Prostate gland (tissue), 2 donors: ENCODE measurements around the gene CRMP1.

ENCODE experiments used
- POLR2A ChIP-seq: fragments of 450-650 bp; IDR thresholded peaks from one replicate; pipeline ENCODE4 v1.6.1; 2016; ENCODE audit warnings: antibody characterized with exemption, mild to moderate bottlenecking
- TF ChIP-seq, protein P1 (sequence below), 4 experiments: fragments of 200-600 bp in 2 of 4; fragments of 450-650 bp in 2 of 4; sonication (generic) in 2 of 4; IDR thresholded peaks; 1 replicate in 3 of 4; 2 replicates in 1 of 4; pipeline ENCODE4 v1.5.1; 2016 to 2019; ENCODE audit warnings: antibody characterized with exemption in 4 of 4, mild to moderate bottlenecking in 2 of 4, moderate library complexity in 2 of 4

GRCh38 chr4:5923376-5923775 lies 30.5 kb upstream of the CRMP1 start:
- TF ChIP-seq, protein P1, sequence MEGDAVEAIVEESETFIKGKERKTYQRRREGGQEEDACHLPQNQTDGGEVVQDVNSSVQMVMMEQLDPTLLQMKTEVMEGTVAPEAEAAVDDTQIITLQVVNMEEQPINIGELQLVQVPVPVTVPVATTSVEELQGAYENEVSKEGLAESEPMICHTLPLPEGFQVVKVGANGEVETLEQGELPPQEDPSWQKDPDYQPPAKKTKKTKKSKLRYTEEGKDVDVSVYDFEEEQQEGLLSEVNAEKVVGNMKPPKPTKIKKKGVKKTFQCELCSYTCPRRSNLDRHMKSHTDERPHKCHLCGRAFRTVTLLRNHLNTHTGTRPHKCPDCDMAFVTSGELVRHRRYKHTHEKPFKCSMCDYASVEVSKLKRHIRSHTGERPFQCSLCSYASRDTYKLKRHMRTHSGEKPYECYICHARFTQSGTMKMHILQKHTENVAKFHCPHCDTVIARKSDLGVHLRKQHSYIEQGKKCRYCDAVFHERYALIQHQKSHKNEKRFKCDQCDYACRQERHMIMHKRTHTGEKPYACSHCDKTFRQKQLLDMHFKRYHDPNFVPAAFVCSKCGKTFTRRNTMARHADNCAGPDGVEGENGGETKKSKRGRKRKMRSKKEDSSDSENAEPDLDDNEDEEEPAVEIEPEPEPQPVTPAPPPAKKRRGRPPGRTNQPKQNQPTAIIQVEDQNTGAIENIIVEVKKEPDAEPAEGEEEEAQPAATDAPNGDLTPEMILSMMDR (IDR thresholded peaks at IDR 0.05), result no peak
- TF ChIP-seq POLR2A, result no peak
